ENCODE data around the gene BAZ2B. TPM values are rescaled to one million over a fixed set of nuclear protein-coding genes. Genes with fewer than 3 reads are reported as not detected.
"Not testable (repeated sequence)": the region's sequence is repeated elsewhere in the genome, so short reads cannot be mapped to it uniquely, and the experiment has no call there.

Gene BAZ2B
- total RNA-seq, 1 donor from 2014 or later, result 76.2 TPM

DNA sequence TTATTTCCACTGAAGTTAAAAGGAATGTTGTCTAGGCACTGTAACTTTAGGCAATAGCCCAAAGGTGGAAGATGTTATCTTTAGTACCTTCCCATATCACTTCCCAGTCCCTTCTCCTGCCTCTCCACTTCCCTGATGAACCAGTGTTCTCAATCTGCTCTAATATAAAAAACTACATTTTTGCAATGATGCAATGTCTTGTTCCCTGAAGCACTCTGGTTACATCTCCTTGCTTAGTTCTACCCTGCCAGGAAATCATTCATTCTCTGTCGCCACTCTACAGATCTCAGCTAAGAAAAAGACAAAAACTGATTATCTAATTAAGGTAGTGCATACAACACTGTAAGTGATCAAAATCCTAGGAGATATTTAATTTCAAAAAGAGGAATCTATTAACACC is 71.3 kb downstream of the BAZ2B start:
- Histone ChIP-seq H3K27me3 (ENCODE audit: control insufficient read depth in 3 of 3, insufficient read depth in 3 of 3, low read length in 3 of 3) (no peaks in the 10 kb centered on the region), H3K4me3 (ENCODE audit: low read length in 3 of 3) (no peak overlapping the region), H3K36me3 (ENCODE audit: control insufficient read depth in 3 of 3, insufficient read depth in 3 of 3, low read length in 3 of 3) (peaks cover 0 to 8% (median 5%) of the 10 kb centered on the region in 3 donors), H3K4me1 (ENCODE audit: control insufficient read depth in 3 of 3, insufficient read depth in 3 of 3, low read length in 3 of 3) (no peaks in the 10 kb centered on the region), H3K9me3 (ENCODE audit: control insufficient read depth in 3 of 3, low read length in 3 of 3) (no peaks in the 10 kb centered on the region), H3K27ac (ENCODE audit: low read depth, low read length) (no peak overlapping the region), H3K9ac (ENCODE audit: low read depth in 1 of 3, low read length in 3 of 3) (no peak overlapping the region)

DNA sequence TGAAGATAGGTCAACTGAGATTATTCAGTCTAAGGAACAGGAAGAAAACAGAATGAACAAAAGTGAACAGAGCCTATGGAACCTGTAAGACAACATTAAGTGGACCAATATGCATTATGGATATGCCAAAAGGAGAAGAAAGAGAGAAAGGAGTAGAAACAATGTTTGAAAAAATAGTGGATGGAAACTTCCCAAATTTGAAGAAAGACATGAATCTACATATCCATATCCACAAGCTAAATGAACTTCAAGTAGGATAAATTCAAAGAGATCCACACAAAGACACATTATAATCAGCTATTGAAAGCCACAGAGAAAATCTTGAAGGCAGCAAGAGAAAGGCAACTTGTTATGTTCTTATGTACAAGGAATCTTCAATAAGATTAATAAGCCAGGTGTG is 74.2 kb downstream of the BAZ2B start:
- no peaks in the 10 kb centered on the region for H3K27me3 ChIP-seq (ENCODE audit: control insufficient read depth in 3 of 3, insufficient read depth in 3 of 3, low read length in 3 of 3)
- no peak overlapping the region for H3K4me3 ChIP-seq (ENCODE audit: low read length in 3 of 3)
- no peak overlapping the region for H3K27ac ChIP-seq (ENCODE audit: low read depth, low read length)
- H3K36me3 ChIP-seq (ENCODE audit: control insufficient read depth in 3 of 3, insufficient read depth in 3 of 3, low read length in 3 of 3), result peaks cover 0 to 8% (median 5%) of the 10 kb centered on the region in 3 donors
- no peaks in the 10 kb centered on the region for H3K4me1 ChIP-seq (ENCODE audit: control insufficient read depth in 3 of 3, insufficient read depth in 3 of 3, low read length in 3 of 3)
- H3K9me3 ChIP-seq (ENCODE audit: control insufficient read depth in 3 of 3, low read length in 3 of 3), result no peaks in the 10 kb centered on the region
- no peak overlapping the region for H3K9ac ChIP-seq (ENCODE audit: low read depth in 1 of 3, low read length in 3 of 3)

DNA sequence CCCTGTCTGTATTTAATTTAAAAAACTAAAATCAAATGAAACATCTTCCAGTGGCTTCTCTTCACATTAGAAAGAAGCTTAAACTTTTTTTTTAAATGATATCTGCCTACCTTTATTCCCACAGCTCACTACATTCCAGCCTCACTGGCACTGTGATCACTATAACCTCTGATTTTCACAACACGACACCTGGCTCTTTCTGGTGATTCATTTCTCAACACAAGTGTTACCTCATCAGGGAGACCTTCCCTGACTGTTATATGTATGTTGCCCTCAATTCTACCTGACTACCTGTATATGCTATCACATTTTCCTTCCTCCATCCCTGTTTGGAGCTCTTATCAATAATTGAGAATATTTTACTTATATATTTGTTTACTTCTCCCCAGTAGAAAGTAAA is 76.6 kb downstream of the BAZ2B start:
- Histone ChIP-seq H3K36me3 (ENCODE audit: control insufficient read depth in 3 of 3, insufficient read depth in 3 of 3, low read length in 3 of 3) (peaks cover 0 to 8% (median 5%) of the 10 kb centered on the region in 3 donors), H3K4me1 (ENCODE audit: control insufficient read depth in 3 of 3, insufficient read depth in 3 of 3, low read length in 3 of 3) (no peaks in the 10 kb centered on the region), H3K9ac (ENCODE audit: low read depth in 1 of 3, low read length in 3 of 3) (no peak overlapping the region), H3K27me3 (ENCODE audit: control insufficient read depth in 3 of 3, insufficient read depth in 3 of 3, low read length in 3 of 3) (no peaks in the 10 kb centered on the region), H3K4me3 (ENCODE audit: low read length in 3 of 3) (no peak overlapping the region), H3K27ac (ENCODE audit: low read depth, low read length) (no peak overlapping the region), H3K9me3 (ENCODE audit: control insufficient read depth in 3 of 3, low read length in 3 of 3) (no peaks in the 10 kb centered on the region)

DNA sequence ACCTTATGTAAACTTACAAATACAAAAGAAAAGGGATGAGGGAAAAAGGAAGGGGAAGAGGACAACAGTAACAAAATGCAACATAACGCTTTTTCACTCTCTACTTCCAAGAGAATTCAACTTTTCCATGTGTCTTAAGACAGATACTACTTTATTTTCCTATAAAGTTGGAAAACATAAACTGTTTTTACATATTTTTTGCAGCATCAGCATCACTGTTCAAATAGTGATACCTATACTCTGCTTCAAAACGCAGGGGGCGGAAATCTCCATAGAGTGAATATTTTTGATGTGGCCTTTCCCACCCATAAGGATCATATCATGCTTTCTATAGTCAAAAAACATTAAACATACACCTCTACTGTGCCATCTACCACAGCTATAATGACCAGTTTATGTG is 77.5 kb downstream of the BAZ2B start:
- H3K27me3 ChIP-seq (ENCODE audit: control insufficient read depth in 3 of 3, insufficient read depth in 3 of 3, low read length in 3 of 3), result no peaks in the 10 kb centered on the region
- H3K36me3 ChIP-seq (ENCODE audit: control insufficient read depth in 3 of 3, insufficient read depth in 3 of 3, low read length in 3 of 3), result peaks cover 0 to 8% (median 5%) of the 10 kb centered on the region in 3 donors
- H3K27ac ChIP-seq (ENCODE audit: low read depth, low read length), result no peak overlapping the region

DNA sequence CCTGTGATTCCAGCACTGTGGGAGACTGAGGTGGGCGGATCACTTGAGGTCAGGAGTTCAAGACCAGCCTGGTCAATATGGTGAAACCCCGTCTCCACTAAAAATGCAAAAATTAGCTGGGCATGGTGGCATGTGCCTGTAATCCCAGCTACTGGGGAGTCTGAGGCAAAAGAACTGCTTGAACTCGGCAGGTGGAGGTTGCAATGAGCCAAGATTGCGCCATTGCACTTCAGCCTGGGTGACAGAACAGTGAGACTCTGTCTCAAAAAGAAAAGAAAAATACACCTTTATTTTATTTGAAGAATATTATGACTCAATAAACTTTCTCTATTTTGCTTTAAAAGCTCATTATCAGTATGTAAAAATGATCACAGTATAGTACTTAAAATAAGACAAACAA is 81.1 kb downstream of the BAZ2B start:
- H3K36me3 ChIP-seq (ENCODE audit: control insufficient read depth in 3 of 3, insufficient read depth in 3 of 3, low read length in 3 of 3); H3K4me3 ChIP-seq (ENCODE audit: low read length in 3 of 3); H3K27ac ChIP-seq (ENCODE audit: low read depth, low read length); H3K4me1 ChIP-seq (ENCODE audit: control insufficient read depth in 3 of 3, insufficient read depth in 3 of 3, low read length in 3 of 3); H3K9ac ChIP-seq (ENCODE audit: low read depth in 1 of 3, low read length in 3 of 3); H3K9me3 ChIP-seq (ENCODE audit: control insufficient read depth in 3 of 3, low read length in 3 of 3); H3K27me3 ChIP-seq (ENCODE audit: control insufficient read depth in 3 of 3, insufficient read depth in 3 of 3, low read length in 3 of 3): not testable (repeated sequence)

More for the DNA sequence above, 77.5 kb downstream of the BAZ2B start:
- Histone ChIP-seq H3K9me3 (ENCODE audit: control insufficient read depth in 3 of 3, low read length in 3 of 3) (no peaks in the 10 kb centered on the region), H3K9ac (ENCODE audit: low read depth in 1 of 3, low read length in 3 of 3) (no peak overlapping the region), H3K4me3 (ENCODE audit: low read length in 3 of 3) (no peak overlapping the region), H3K4me1 (ENCODE audit: control insufficient read depth in 3 of 3, insufficient read depth in 3 of 3, low read length in 3 of 3) (no peaks in the 10 kb centered on the region)

DNA sequence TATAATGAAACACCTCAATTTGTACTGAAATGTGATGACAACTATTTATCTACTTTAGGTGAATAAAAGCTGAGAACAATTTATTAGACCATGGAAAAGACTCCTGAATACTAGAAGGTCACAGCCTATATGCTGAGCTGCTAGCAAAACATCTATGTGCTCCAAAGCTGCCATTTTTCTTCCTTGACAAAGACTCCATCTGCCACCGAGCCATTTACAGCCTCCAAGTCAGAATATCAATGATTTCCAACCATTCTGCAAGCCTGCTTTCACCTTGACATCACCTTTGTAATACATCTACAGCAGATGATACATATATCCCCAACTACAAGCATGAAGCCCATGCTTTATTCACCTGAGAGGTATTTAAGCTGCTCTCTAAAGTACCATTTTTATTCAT is 84.9 kb downstream of the BAZ2B start:
- Histone ChIP-seq H3K27me3 (ENCODE audit: control insufficient read depth in 3 of 3, insufficient read depth in 3 of 3, low read length in 3 of 3) (no peaks in the 10 kb centered on the region), H3K36me3 (ENCODE audit: control insufficient read depth in 3 of 3, insufficient read depth in 3 of 3, low read length in 3 of 3) (no peaks in the 10 kb centered on the region), H3K4me1 (ENCODE audit: control insufficient read depth in 3 of 3, insufficient read depth in 3 of 3, low read length in 3 of 3) (no peaks in the 10 kb centered on the region), H3K9ac (ENCODE audit: low read depth in 1 of 3, low read length in 3 of 3) (no peak overlapping the region), H3K9me3 (ENCODE audit: control insufficient read depth in 3 of 3, low read length in 3 of 3) (no peaks in the 10 kb centered on the region), H3K27ac (ENCODE audit: low read depth, low read length) (no peak overlapping the region), H3K4me3 (ENCODE audit: low read length in 3 of 3) (no peak overlapping the region)

DNA sequence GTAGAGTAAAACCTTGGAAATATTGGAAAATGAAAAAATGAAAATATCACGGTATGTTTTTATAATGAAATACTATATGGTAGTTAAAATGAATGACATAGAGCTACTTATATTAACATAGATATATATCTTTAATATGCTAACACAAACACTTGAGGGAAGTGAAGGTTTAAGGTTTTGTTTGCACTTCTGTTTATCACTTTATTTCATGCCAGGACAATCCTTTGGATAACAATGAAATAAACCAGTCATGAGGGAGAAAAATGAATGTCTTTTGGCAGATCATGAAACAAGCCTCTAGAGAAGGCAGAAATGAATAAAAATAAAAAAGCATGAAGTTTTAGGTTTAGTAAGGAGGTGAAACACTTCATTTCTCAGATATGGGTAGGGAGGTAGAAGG is 89.9 kb downstream of the BAZ2B start:
- Histone ChIP-seq H3K9me3 (ENCODE audit: control insufficient read depth in 3 of 3, low read length in 3 of 3) (no peaks in the 10 kb centered on the region), H3K27me3 (ENCODE audit: control insufficient read depth in 3 of 3, insufficient read depth in 3 of 3, low read length in 3 of 3) (no peaks in the 10 kb centered on the region), H3K36me3 (ENCODE audit: control insufficient read depth in 3 of 3, insufficient read depth in 3 of 3, low read length in 3 of 3) (no peaks in the 10 kb centered on the region), H3K4me3 (ENCODE audit: low read length in 3 of 3) (no peak overlapping the region), H3K4me1 (ENCODE audit: control insufficient read depth in 3 of 3, insufficient read depth in 3 of 3, low read length in 3 of 3) (no peaks in the 10 kb centered on the region), H3K27ac (ENCODE audit: low read depth, low read length) (no peak overlapping the region), H3K9ac (ENCODE audit: low read depth in 1 of 3, low read length in 3 of 3) (no peak overlapping the region)

DNA sequence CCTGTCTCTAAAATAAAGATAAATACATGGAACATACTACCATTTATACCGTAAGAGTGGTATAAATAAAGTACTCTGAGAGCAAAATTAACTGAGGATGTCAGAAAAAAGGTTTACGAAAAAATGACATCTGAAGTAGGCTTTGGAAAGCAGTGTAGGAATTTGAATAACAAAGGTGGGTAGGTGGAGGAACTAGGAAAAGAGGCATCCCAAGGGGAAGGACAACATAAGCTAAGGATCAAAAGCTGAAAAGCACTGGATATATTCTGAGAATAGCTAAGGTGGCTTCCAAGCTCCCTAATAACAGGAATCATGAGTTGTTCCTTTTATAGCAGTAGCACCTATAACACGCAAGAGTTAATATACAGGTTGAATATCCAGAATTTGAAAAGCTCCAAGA is 91.3 kb downstream of the BAZ2B start:
- no peak overlapping the region for H3K4me3 ChIP-seq (ENCODE audit: low read length in 3 of 3)
- no peak overlapping the region for H3K9ac ChIP-seq (ENCODE audit: low read depth in 1 of 3, low read length in 3 of 3)
- no peaks in the 10 kb centered on the region for H3K36me3 ChIP-seq (ENCODE audit: control insufficient read depth in 3 of 3, insufficient read depth in 3 of 3, low read length in 3 of 3)
- no peaks in the 10 kb centered on the region for H3K4me1 ChIP-seq (ENCODE audit: control insufficient read depth in 3 of 3, insufficient read depth in 3 of 3, low read length in 3 of 3)
- H3K9me3 ChIP-seq (ENCODE audit: control insufficient read depth in 3 of 3, low read length in 3 of 3), result no peaks in the 10 kb centered on the region
- no peaks in the 10 kb centered on the region for H3K27me3 ChIP-seq (ENCODE audit: control insufficient read depth in 3 of 3, insufficient read depth in 3 of 3, low read length in 3 of 3)
- no peak overlapping the region for H3K27ac ChIP-seq (ENCODE audit: low read depth, low read length)

GRCh38 chr2:159521272-159521671 is 95.1 kb downstream of the BAZ2B start:
- Histone ChIP-seq H3K27me3 (ENCODE audit: control insufficient read depth in 3 of 3, insufficient read depth in 3 of 3, low read length in 3 of 3) (no peaks in the 10 kb centered on the region), H3K4me1 (ENCODE audit: control insufficient read depth in 3 of 3, insufficient read depth in 3 of 3, low read length in 3 of 3) (peaks cover 0 to 2% (median 0%) of the 10 kb centered on the region in 3 donors), H3K4me3 (ENCODE audit: low read length in 3 of 3) (no peak overlapping the region), H3K9ac (ENCODE audit: low read depth in 1 of 3, low read length in 3 of 3) (no peak overlapping the region), H3K36me3 (ENCODE audit: control insufficient read depth in 3 of 3, insufficient read depth in 3 of 3, low read length in 3 of 3) (no peaks in the 10 kb centered on the region), H3K9me3 (ENCODE audit: control insufficient read depth in 3 of 3, low read length in 3 of 3) (no peaks in the 10 kb centered on the region), H3K27ac (ENCODE audit: low read depth, low read length) (no peak overlapping the region)

- no peak overlapping the region for H3K4me3 ChIP-seq (ENCODE audit: low read length in 3 of 3)
- no peaks in the 10 kb centered on the region for H3K9me3 ChIP-seq (ENCODE audit: control insufficient read depth in 3 of 3, low read length in 3 of 3)
- H3K9ac ChIP-seq (ENCODE audit: low read depth in 1 of 3, low read length in 3 of 3), result no peak overlapping the region
- H3K27me3 ChIP-seq (ENCODE audit: control insufficient read depth in 3 of 3, insufficient read depth in 3 of 3, low read length in 3 of 3), result no peaks in the 10 kb centered on the region
- H3K27ac ChIP-seq (ENCODE audit: low read depth, low read length), result no peak overlapping the region
- no peaks in the 10 kb centered on the region for H3K36me3 ChIP-seq (ENCODE audit: control insufficient read depth in 3 of 3, insufficient read depth in 3 of 3, low read length in 3 of 3)
- H3K4me1 ChIP-seq (ENCODE audit: control insufficient read depth in 3 of 3, insufficient read depth in 3 of 3, low read length in 3 of 3), result peaks cover 0 to 6% (median 5%) of the 10 kb centered on the region in 3 donors
Measured at GRCh38 chr2:159518321-159519005, 97.9 kb downstream of the BAZ2B start.
